Keratinocyte (primary cell): ENCODE data around the gene KAT2B. TPM values are rescaled to one million over a fixed set of nuclear protein-coding genes. Genes with fewer than 3 reads are reported as not detected.

Experiments used
- DNase-seq: peaks from one replicate; pipeline ENCODE4 v3.0.0-alpha.2; 2011; ENCODE audit warnings: low read depth, missing footprints, low spot score
- FAIRE-seq: peaks from 2 replicates; lab custom pipeline; 2011; peaks lifted over from hg19 to GRCh38; lab: Jason Lieb, UNC
- H2AFZ ChIP-seq: 2 replicates; pipeline ENCODE4 v1.6.0; 2012; ENCODE audit warnings: low read length, control low read depth, inconsistent platforms; ENCODE audit not compliant: control insufficient read depth
- H3K27ac ChIP-seq: 2 replicates; pipeline ENCODE4 v1.5.1; 2011; ENCODE audit warnings: low read length; ENCODE audit not compliant: control insufficient read depth, insufficient read depth
- H3K27me3 ChIP-seq: 3 replicates; pipeline ENCODE4 v1.6.0; 2011; ENCODE audit warnings: low read length; ENCODE audit not compliant: control insufficient read depth, insufficient read depth; ENCODE audit errors: extremely low read depth
- H3K36me3 ChIP-seq, 2 experiments: 2 replicates in 1 of 2; 3 replicates in 1 of 2; pipeline ENCODE4 v1.5.1; 2011; ENCODE audit warnings: low read length in 2 of 2, mild to moderate bottlenecking in 1 of 2; ENCODE audit not compliant: control insufficient read depth in 2 of 2, insufficient read depth in 2 of 2; ENCODE audit errors: extremely low read depth in 1 of 2
- H3K4me1 ChIP-seq: 3 replicates; pipeline ENCODE4 v1.5.1; 2011; ENCODE audit warnings: low read length; ENCODE audit not compliant: control insufficient read depth, insufficient read depth; ENCODE audit errors: extremely low read depth
- H3K4me2 ChIP-seq: 3 replicates; pipeline ENCODE4 v1.6.0; 2011; ENCODE audit warnings: low read depth, low read length; ENCODE audit not compliant: control insufficient read depth, insufficient read depth; ENCODE audit errors: extremely low read depth
- H3K4me3 ChIP-seq, 3 experiments: fragments of 200-600 bp in 1 of 3; sonication (generic) in 1 of 3; 2 replicates in 2 of 3; 3 replicates in 1 of 3; pipeline ENCODE4 v1.5.1; 2011 to 2016; ENCODE audit warnings: low read length in 3 of 3, mild to moderate bottlenecking in 3 of 3, control low read depth in 2 of 3, inconsistent platforms in 1 of 3, low read depth in 1 of 3, mixed read lengths in 1 of 3, mixed run types in 1 of 3, moderate library complexity in 1 of 3; ENCODE audit not compliant: control insufficient read depth in 2 of 3, insufficient read depth in 2 of 3; ENCODE audit errors: extremely low read depth in 1 of 3
- H3K79me2 ChIP-seq: 2 replicates; pipeline ENCODE4 v1.6.0; 2012; ENCODE audit warnings: low read length; ENCODE audit not compliant: control insufficient read depth, insufficient read depth
- H3K9ac ChIP-seq: 3 replicates; pipeline ENCODE4 v1.6.0; 2011; ENCODE audit warnings: low read length; ENCODE audit not compliant: control insufficient read depth, insufficient read depth; ENCODE audit errors: extremely low read depth
- H3K9me1 ChIP-seq: 3 replicates; pipeline ENCODE4 v1.6.0; 2011; ENCODE audit warnings: low read length; ENCODE audit not compliant: control insufficient read depth, insufficient read depth; ENCODE audit errors: extremely low read depth
- H3K9me3 ChIP-seq: 2 replicates; pipeline ENCODE4 v1.5.1; 2012; ENCODE audit warnings: low read depth, low read length; ENCODE audit not compliant: control insufficient read depth
- H4K20me1 ChIP-seq: 3 replicates; pipeline ENCODE4 v1.6.0; 2011; ENCODE audit warnings: low read length; ENCODE audit not compliant: control insufficient read depth, insufficient read depth; ENCODE audit errors: extremely low read depth
- CTCF ChIP-seq, 3 experiments: IDR thresholded peaks in 1 of 3; conservative IDR thresholded peaks in 1 of 3; optimal IDR thresholded peaks in 1 of 3; 2 replicates in 2 of 3; 3 replicates in 1 of 3; pipeline versions ENCODE3 to v1.5.1; 2011; ENCODE audit warnings: low read length in 3 of 3, mild to moderate bottlenecking in 3 of 3, moderate library complexity in 2 of 3, control low read depth in 1 of 3, inconsistent platforms in 1 of 3; ENCODE audit not compliant: insufficient read depth in 2 of 3; ENCODE audit errors: extremely low read depth in 1 of 3
- EZH2 ChIP-seq: IDR thresholded peaks from one replicate; pipeline ENCODE4 v1.6.1; 2012; ENCODE audit warnings: inconsistent platforms, mild to moderate bottlenecking, low read length, moderate library complexity
- dilution Hi-C: fragments of 300-500 bp; cut with MboI; formaldehyde crosslinking; loops from one replicate; pipeline ENCODE4 v1.7.0; 2020; ENCODE audit warnings: low sequenced_read_pairs; ENCODE audit not compliant: extremely low pct_ligation_motif_present
- polyA plus RNA-seq, 5 experiments: library from polyadenylated mRNA; depleted of rRNA in 3 of 5; stranded (reverse) in 3 of 5; stranded (forward) in 1 of 5; unstranded in 1 of 5; fragments of >200 nt; gene quantifications; 1 replicate in 1 of 5; 2 replicates in 3 of 5; 3 replicates in 1 of 5; pipeline versions ENCODE4 v1.2.1 to v1.2.3, GENCODE V29; 2011 to 2012; ENCODE audit warnings: missing spikeins in 2 of 5, low read depth in 1 of 5, low replicate concordance in 1 of 5

KAT2B gene
- polyA plus RNA-seq, 1 donor (not counting 4 experiments of a cell fraction or from before 2014, with no cell fraction given), result 4.6 TPM

- no peak for TF ChIP-seq CTCF (optimal IDR thresholded peaks at IDR 0.05 in 1 of 3, IDR thresholded peaks at IDR 0.05 in 1 of 3, conservative IDR thresholded peaks at IDR 0.05 in 1 of 3; ENCODE audit: extremely low read depth in 1 of 3, insufficient read depth in 2 of 3, low read length in 3 of 3)
- no peak for TF ChIP-seq EZH2
- H3K9me3 ChIP-seq, result no peaks in the 10 kb centered on the region
- no peaks in the 10 kb centered on the region for H3K9me1 ChIP-seq
- no peak overlapping the region for H3K4me2 ChIP-seq
- H3K4me3 ChIP-seq, result no peak overlapping the region
- dilution Hi-C loops, result no loop called here
- H3K27ac ChIP-seq, result no peak overlapping the region
- H3K79me2 ChIP-seq, result no peaks in the 10 kb centered on the region
- H4K20me1 ChIP-seq, result no peaks in the 10 kb centered on the region
- FAIRE-seq (no peak), DNase-seq (no peak)
- H3K4me1 ChIP-seq, result no peaks in the 10 kb centered on the region
- no peak overlapping the region for H3K9ac ChIP-seq
- H2AFZ ChIP-seq, result no peak overlapping the region
- H3K27me3 ChIP-seq, result no peaks in the 10 kb centered on the region
- H3K36me3 ChIP-seq, result no peaks in the 10 kb centered on the region
Measured at GRCh38 chr3:20121088-20121487, 80.8 kb downstream of the KAT2B start.

DNA sequence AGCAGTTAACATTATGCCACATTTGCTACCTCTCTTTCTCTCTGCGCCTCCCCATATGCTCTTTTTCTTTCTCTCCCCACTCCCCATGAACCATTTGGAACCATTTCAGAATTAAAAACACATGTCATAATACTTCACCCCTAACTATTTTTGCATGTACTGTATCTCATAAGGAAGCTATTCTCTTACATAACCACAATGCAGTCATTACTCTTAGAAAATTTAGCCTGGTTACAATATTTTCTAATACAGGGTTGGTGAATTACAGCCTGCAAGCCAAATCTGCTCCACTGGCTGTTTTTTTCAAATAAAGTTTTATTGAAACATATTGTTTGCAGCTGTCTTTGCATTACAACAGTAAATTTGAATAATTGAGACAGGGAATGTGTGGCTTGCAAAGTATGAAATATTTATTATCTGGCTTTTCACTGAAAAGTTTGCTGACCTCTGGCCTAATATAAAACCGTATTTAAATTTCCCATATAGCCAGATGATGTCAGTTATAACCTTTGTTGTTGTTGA lies 82.9 kb downstream of the KAT2B start:
- Histone ChIP-seq H3K4me2 (no peak overlapping the region), H3K4me1 (no peaks in the 10 kb centered on the region), H4K20me1 (no peaks in the 10 kb centered on the region), H3K36me3 (no peaks in the 10 kb centered on the region), H3K27me3 (no peaks in the 10 kb centered on the region), H3K9me3 (no peaks in the 10 kb centered on the region), H3K9me1 (no peaks in the 10 kb centered on the region), H2AFZ (no peak overlapping the region), H3K79me2 (no peaks in the 10 kb centered on the region), H3K9ac (no peak overlapping the region), H3K27ac (no peak overlapping the region), H3K4me3 (no peak overlapping the region)
- DNase-seq (no peak), FAIRE-seq (no peak)
- TF ChIP-seq EZH2, result no peak
- no peak for TF ChIP-seq CTCF (optimal IDR thresholded peaks at IDR 0.05 in 1 of 3, IDR thresholded peaks at IDR 0.05 in 1 of 3, conservative IDR thresholded peaks at IDR 0.05 in 1 of 3; ENCODE audit: extremely low read depth in 1 of 3, insufficient read depth in 2 of 3, low read length in 3 of 3)
- dilution Hi-C loops, result no loop called here
